Smooth muscle cell (in vitro differentiated cells): ENCODE results near the gene ADSS1. TPM values are rescaled to one million over a fixed set of nuclear protein-coding genes. Genes with fewer than 3 reads are reported as not detected.

ENCODE experiments used
- DNase-seq: peaks from one replicate; lab custom pipeline; 2025; ENCODE audit not compliant: unreplicated experiment; lab: John Stamatoyannopoulos, UW
- H2AFZ ChIP-seq: fragments of 200-600 bp; sonication (generic); 2 replicates; pipeline ENCODE4 v1.6.0; 2016; ENCODE audit warnings: antibody characterized with exemption, low read depth, mild to moderate bottlenecking
- H3F3A ChIP-seq: fragments of 200-600 bp; sonication (generic); 2 replicates; pipeline ENCODE4 v1.6.0; 2017; ENCODE audit warnings: antibody characterized with exemption, low read depth
- H3K27ac ChIP-seq: fragments of 200-600 bp; sonication (generic); 2 replicates; pipeline ENCODE4 v1.5.1; 2016; ENCODE audit warnings: low read depth, mild to moderate bottlenecking
- H3K27me3 ChIP-seq: fragments of 200-600 bp; sonication (generic); 2 replicates; pipeline ENCODE4 v1.6.1; 2016; ENCODE audit warnings: low read depth, mild to moderate bottlenecking
- H3K36me3 ChIP-seq: fragments of 200-600 bp; sonication (generic); 2 replicates; pipeline ENCODE4 v1.5.1; 2016; ENCODE audit warnings: low read depth
- H3K4me1 ChIP-seq: fragments of 200-600 bp; sonication (generic); 2 replicates; pipeline ENCODE4 v1.5.1; 2016; ENCODE audit warnings: low read depth
- H3K4me2 ChIP-seq: fragments of 200-600 bp; sonication (generic); 2 replicates; pipeline ENCODE4 v1.6.0; 2016; ENCODE audit warnings: mild to moderate bottlenecking
- H3K4me3 ChIP-seq: fragments of 200-600 bp; sonication (generic); 2 replicates; pipeline ENCODE4 v1.5.1; 2016; ENCODE audit warnings: mild to moderate bottlenecking
- H3K79me2 ChIP-seq: fragments of 200-600 bp; sonication (generic); 2 replicates; pipeline ENCODE4 v1.6.0; 2016; ENCODE audit warnings: low read depth, mild to moderate bottlenecking
- H3K9ac ChIP-seq: fragments of 200-600 bp; sonication (generic); 2 replicates; pipeline ENCODE4 v1.6.0; 2016; ENCODE audit warnings: low read depth
- H3K9me3 ChIP-seq: fragments of 200-600 bp; sonication (generic); replicated peaks from 2 replicates; pipeline ENCODE4 v1.5.1; 2016; ENCODE audit warnings: low read depth
- H4K20me1 ChIP-seq: fragments of 200-600 bp; sonication (generic); 2 replicates; pipeline ENCODE4 v1.6.0; 2016; ENCODE audit warnings: low read depth
- WGBS: methylation state at CpG from one replicate; pipeline ENCODE4 v1.1.7; 2016; ENCODE audit warnings: low lambda C conversion rate; 5-methylcytosine and 5-hydroxymethylcytosine counted together
- polyA plus RNA-seq: library from polyadenylated mRNA; unstranded; fragments of >200 nt; fragmentation: Nextera tagmentation; extraction: Ambion mirVana; gene quantifications from 2 replicates; pipeline ENCODE4 v1.2.1, GENCODE V29; 2016
- total RNA-seq: library from RNA; depleted of rRNA; stranded (reverse); fragments of >200 nt; gene quantifications from 2 replicates; pipeline ENCODE4 v1.2.3, GENCODE V29; 2014
- TF ChIP-seq, protein P1 (sequence below): fragments of 200-600 bp; sonication (generic); IDR thresholded peaks from 2 replicates; pipeline ENCODE4 v1.5.1; 2017; ENCODE audit warnings: borderline replicate concordance, mild to moderate bottlenecking, antibody characterized with exemption; ENCODE audit not compliant: insufficient read depth, poor library complexity, severe bottlenecking

ADSS1 gene
- total and polyA plus RNA-seq, 2 experiments from 2014 or later: 7.8 to 43.0 TPM

DNA sequence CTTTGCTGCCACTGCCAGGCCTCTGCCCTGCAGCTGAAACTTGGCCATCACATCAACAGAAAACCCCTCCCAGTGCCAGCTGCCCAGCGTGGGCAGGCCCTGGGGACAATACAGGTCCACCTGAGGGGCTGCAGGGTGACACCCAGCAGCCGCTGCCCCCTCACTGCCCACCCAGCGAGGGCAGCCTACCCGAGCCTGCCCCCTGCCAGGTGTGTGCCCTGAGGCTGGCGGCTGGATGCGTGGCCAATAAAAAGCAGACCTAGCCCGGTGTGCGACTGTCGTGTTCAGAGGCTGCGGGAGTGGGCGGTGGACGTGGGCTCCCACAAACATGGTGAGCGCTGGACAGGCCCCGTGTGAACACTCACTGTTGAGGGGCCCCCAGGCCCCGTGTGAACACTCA, 4.7 kb upstream of the ADSS1 start:
- peaks cover under 1% of the 10 kb centered on the region for H3K4me1 ChIP-seq
- DNase-seq: no peak
- no peak overlapping the region for H3K27ac ChIP-seq
- 95% methylated on average over 13 of the region's 15 CpGs for WGBS
- no peak overlapping the region for H3K4me3 ChIP-seq
- no peaks in the 10 kb centered on the region for H3K36me3 ChIP-seq
- H3F3A ChIP-seq: no peaks in the 10 kb centered on the region
- no peaks in the 10 kb centered on the region for H3K9me3 ChIP-seq
- TF ChIP-seq, protein P1, sequence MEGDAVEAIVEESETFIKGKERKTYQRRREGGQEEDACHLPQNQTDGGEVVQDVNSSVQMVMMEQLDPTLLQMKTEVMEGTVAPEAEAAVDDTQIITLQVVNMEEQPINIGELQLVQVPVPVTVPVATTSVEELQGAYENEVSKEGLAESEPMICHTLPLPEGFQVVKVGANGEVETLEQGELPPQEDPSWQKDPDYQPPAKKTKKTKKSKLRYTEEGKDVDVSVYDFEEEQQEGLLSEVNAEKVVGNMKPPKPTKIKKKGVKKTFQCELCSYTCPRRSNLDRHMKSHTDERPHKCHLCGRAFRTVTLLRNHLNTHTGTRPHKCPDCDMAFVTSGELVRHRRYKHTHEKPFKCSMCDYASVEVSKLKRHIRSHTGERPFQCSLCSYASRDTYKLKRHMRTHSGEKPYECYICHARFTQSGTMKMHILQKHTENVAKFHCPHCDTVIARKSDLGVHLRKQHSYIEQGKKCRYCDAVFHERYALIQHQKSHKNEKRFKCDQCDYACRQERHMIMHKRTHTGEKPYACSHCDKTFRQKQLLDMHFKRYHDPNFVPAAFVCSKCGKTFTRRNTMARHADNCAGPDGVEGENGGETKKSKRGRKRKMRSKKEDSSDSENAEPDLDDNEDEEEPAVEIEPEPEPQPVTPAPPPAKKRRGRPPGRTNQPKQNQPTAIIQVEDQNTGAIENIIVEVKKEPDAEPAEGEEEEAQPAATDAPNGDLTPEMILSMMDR: no peak
- H3K9ac ChIP-seq: no peak overlapping the region
- no peak overlapping the region for H2AFZ ChIP-seq
- no peaks in the 10 kb centered on the region for H3K27me3 ChIP-seq
- no peak overlapping the region for H3K4me2 ChIP-seq
- peaks cover 15% of the 10 kb centered on the region for H4K20me1 ChIP-seq
- no peaks in the 10 kb centered on the region for H3K79me2 ChIP-seq

DNA sequence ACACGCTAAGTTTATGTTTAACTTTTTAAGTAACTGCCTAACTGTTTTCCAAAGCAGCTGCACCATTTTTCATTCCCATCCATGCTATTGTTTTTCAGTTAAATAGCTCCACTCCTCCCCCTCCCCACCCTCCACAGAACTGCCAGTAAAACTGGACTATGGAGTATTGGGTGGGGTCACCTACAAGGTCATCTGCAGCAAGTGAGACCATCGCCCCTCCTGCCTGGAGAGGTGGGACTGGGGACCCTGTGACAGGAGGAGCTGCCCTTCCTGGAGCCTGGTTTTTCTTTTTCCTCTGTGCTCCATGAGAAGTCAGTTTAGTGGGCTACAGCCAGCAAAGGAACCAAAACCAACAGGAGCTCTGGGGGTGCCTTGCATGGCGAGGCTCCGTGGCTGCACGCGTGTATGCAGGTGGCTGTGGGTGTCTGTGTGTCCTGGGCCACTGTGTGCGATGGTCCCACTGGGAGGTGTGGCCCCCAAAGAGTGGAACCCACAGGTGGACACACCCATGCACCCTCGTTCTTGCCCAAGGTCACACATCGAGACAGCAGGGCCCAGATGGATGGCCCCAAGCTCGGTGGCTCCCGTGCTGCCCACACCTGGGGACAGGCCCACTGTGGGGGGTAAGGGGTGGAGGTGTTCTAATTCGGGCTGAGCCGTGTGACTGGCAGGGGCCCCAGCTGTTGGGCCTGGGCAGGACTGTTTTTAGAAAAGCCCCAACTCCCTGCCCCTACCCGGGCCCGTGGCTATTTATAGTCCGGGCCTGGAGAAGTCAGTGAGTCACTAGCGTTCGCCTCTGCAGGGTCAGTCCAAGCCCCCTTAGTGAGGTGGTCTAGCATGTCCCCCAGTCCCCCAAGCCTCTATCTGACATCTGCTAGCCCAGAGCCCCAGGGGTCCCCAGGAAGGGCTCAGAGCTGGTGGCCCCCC, 2.3 kb upstream of the ADSS1 start:
- H3K79me2 ChIP-seq: no peaks in the 10 kb centered on the region
- no peaks in the 10 kb centered on the region for H3F3A ChIP-seq
- no peak overlapping the region for H3K4me3 ChIP-seq
- no peak overlapping the region for H3K27ac ChIP-seq
- peaks cover 15% of the 10 kb centered on the region for H4K20me1 ChIP-seq
- H3K4me1 ChIP-seq: peaks cover 12% of the 10 kb centered on the region
- no peak for DNase-seq
- TF ChIP-seq, protein P1: no peak
- H3K27me3 ChIP-seq: no peaks in the 10 kb centered on the region
- H2AFZ ChIP-seq: no peak overlapping the region
- H3K36me3 ChIP-seq: no peaks in the 10 kb centered on the region
- no peak overlapping the region for H3K4me2 ChIP-seq
- WGBS: 79% methylated on average over 17 of the region's 18 CpGs
- H3K9ac ChIP-seq: no peak overlapping the region
- H3K9me3 ChIP-seq: no peaks in the 10 kb centered on the region

DNA sequence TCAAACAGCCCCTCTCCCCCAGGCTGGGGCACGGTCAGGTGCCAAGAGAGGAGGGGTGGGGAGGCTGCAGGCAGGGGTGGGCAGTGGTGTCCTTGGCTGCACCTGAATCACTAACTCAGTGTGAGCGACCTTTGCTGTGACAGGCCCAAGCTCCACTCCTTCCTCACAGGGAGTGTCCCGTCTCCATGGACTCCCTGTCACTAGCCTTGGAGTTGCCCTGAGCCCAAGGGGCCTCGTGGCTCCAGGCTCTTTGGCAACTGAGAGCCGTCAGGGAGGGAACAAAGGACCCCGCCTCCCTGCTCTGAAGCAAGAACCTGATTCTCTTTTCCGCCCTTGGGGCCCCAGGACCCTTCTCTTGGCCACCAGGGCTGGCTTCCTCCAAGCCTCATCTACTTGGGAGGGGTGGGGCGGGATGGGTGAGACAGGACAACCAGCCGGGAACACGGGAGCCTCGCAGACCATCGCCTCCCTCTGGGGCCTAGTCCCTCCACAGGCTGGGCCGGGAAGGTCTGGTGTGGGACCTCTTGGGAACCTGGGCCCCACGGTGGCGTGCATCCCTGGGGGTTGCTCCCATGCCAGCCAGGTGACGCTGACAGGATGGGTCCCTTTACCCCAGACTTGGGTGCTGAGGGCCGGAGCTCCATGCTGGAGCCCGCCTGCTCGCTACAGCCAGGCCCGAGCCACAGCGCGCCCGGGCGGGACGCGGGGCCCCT, 935 bp upstream of the ADSS1 start:
- WGBS: 56% methylated on average over 25 of the region's 26 CpGs

More for the DNA sequence above, 935 bp upstream of the ADSS1 start:
- no peaks in the 10 kb centered on the region for H3F3A ChIP-seq
- H2AFZ ChIP-seq: no peak overlapping the region
- DNase-seq: no peak
- H3K36me3 ChIP-seq: no peaks in the 10 kb centered on the region
- H4K20me1 ChIP-seq: peaks cover 15% of the 10 kb centered on the region
- peak overlapping the region; percentile 97 for H3K4me2 ChIP-seq
- TF ChIP-seq, protein P1: no peak
- no peaks in the 10 kb centered on the region for H3K79me2 ChIP-seq
- H3K9ac ChIP-seq: no peak overlapping the region
- H3K4me1 ChIP-seq: peaks cover 12% of the 10 kb centered on the region
- H3K27ac ChIP-seq: no peak overlapping the region
- no peaks in the 10 kb centered on the region for H3K9me3 ChIP-seq
- H3K4me3 ChIP-seq: no peak overlapping the region
- H3K27me3 ChIP-seq: no peaks in the 10 kb centered on the region
